HG03571 (cell line): ENCODE measurements around the gene ASIC1.

ENCODE experiments used
- ATAC-seq: cut with Tn5 transposase; IDR thresholded peaks from one replicate; pipeline ENCODE4 v1.9.1; 2021; ENCODE audit not compliant: unreplicated experiment

The ASIC1 gene

GRCh38 chr12:50060120-50060468 is 2.7 kb downstream of the ASIC1 start:
- no peak for ATAC-seq

DNA sequence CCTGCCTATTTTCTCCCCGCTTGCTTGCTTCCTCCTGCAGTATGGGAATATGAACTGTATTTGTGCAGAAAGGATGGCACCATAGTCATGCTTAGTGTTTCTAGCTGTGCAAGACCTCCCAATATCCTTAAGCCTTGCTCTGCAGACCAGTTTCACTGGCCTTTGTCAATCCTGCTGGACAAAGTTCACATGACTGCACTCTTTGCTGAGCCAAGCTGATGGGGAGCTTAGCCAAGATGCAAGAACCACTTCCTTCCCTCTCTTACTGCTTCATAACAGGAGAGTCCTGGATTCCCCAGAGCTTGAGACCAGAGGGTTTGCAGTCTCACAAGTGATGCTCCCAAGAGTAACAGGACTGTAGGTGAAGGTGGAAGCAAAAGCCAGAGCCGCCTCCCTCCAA is 3.8 kb downstream of the ASIC1 start:
- no peak for ATAC-seq

- no peak for ATAC-seq
These were observed 4.7 kb downstream of the ASIC1 start for GRCh38 chr12:50061946-50062686.

- no peak for ATAC-seq
These were observed 5.5 kb downstream of the ASIC1 start for GRCh38 chr12:50062728-50063460.

GRCh38 chr12:50065726-50066310 is 8.4 kb downstream of the ASIC1 start:
- no peak for ATAC-seq

DNA sequence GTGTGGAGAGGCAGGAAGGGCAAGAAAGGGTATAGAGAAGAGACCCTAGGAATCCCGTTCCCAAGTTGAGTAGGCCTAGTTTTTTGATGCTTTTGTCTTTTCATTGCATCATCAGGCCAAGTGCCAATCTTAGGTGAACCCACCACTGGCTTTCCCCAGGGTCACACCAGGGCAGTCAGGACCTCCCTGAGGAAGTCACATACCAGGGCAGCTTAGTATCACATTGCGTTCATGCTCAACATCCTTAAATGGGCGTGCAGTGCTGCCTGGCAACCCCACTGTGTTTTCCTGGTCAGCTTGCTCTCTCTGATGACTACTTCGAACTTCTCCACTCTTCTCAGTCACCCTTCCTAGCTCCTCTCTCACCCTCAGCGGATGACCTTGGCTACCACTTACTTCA is 9.0 kb downstream of the ASIC1 start:
- ATAC-seq = no peak

DNA sequence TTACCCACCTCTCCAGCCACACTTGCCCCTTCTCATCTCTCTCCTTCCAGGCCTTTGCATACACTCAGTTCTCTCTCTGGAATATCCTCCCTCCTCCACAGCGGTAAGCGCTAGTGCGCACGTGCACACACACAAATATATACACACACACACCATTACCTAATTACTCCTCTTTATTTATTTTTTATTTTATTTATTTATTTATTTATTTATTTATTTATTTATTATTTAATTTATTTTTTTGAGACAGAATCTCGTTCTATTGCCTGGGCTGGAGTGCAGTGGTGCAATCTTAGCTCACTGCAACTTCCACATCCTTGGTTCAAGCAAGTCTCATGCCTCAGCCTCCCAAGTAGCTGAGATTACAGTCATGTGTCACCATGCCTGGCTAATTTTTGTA is 11.7 kb downstream of the ASIC1 start:
- no peak for ATAC-seq

DNA sequence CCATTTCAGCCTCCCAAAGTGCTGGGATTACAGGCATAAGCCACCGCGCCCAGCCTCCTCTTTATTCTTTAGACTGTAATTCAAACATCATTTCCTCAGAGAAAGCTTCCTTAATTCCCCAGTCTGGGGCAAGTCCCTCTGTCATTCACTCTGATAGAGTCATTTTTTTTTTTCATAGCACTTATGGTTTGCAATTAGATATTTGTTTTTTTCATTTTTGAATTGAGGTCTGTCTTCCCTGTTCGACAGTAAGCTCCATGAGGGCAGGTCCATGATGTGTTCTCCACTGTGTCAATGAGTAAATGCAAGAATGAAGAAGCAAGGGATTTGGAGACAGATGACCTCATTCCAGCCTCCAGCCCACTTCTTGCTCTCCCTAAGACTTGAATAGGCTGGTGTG is 12.1 kb downstream of the ASIC1 start:
- no peak for ATAC-seq

- ATAC-seq = no peak
These were observed 13.1 kb downstream of the ASIC1 start for GRCh38 chr12:50070314-50071060.

- ATAC-seq = no peak
These were observed 15.0 kb downstream of the ASIC1 start for GRCh38 chr12:50072198-50072907.

- no peak for ATAC-seq
These were observed 15.8 kb downstream of the ASIC1 start for GRCh38 chr12:50073206-50073605.

GRCh38 chr12:50073712-50074111 is 16.3 kb downstream of the ASIC1 start:
- ATAC-seq = no peak

DNA sequence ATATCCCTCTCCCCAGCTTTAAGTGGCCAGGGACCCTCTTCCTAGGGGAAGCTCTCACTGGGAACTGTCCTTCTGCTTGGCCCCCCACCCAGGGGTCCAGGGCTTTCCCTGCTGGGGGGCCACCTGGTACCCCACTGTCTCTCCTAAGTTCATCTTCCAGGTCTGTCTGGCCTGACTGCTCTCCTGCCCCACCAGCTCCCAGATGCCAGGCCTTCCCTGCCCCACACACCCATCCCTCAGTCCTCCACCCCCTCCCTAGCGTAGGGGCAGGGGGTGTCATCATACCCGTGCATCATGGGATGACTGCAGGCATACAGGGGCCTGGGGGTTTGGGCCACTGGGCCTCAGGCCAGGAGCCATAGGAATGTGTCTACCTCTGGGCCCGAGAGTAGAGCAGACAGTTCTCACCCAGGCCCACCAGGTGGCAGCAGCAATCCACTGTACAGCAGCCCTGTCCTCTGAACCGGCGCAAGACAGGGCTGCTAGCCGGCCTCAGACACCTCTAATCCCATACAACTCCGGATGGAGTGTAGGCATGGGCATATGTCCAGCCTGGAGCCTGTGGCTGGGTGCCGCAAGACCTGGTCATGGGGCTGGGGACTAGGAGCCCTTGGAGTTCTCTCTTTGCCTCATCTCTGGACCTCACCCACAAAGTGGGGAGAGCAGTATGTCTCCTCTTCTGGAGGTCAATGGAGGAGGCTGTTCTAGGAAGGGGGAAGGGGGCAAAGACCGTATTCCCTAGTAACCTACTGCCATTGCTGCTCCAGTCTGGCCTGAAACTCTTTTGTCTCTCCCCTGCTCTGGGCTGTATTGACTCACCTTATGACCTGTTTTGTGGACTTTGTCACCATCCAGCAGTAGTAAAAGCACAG is 17.8 kb downstream of the ASIC1 start:
- peak; percentile 69 for ATAC-seq

GRCh38 chr12:50075808-50076170 is 18.4 kb downstream of the ASIC1 start:
- no peak for ATAC-seq

DNA sequence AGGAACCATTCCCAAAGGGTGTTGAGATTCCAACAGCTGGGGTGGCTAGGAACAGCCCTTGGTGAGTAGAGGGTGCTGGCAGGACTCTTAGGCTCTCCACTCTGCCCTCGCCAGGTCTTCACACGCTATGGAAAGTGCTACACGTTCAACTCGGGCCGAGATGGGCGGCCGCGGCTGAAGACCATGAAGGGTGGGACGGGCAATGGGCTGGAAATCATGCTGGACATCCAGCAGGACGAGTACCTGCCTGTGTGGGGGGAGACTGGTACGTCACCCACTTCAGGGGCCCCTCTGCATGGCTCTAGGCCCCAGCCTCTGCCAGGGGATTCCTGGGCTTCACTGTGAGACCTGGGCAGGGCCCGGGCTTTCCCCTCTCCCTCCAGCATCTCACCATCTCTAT is 19.7 kb downstream of the ASIC1 start:
- no peak for ATAC-seq

DNA sequence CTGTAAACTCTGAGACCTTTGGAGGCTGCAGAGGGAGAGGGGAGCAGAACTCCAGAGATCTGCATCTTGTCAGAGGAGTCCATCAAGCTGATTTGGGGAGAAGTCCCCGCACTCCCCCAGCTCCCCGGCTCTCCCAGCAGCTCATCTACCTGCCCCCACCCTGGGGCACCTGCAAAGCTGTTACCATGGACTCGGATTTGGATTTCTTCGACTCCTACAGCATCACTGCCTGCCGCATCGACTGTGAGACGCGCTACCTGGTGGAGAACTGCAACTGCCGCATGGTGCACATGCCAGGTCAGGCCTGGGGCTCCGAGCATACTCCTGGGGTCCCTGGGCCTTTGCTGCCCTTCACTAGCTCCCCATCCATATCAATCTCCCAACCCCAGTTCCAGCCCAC is 20.9 kb downstream of the ASIC1 start:
- no peak for ATAC-seq

- ATAC-seq = no peak
These were observed 22.4 kb downstream of the ASIC1 start for GRCh38 chr12:50079771-50080170.

GRCh38 chr12:50081096-50081808 is 23.9 kb downstream of the ASIC1 start:
- no peak for ATAC-seq

GRCh38 chr12:50082644-50083043 is 25.2 kb downstream of the ASIC1 start:
- ATAC-seq = no peak
